ENCODE measurements around the gene RPLP2.

Gene RPLP2

DNA sequence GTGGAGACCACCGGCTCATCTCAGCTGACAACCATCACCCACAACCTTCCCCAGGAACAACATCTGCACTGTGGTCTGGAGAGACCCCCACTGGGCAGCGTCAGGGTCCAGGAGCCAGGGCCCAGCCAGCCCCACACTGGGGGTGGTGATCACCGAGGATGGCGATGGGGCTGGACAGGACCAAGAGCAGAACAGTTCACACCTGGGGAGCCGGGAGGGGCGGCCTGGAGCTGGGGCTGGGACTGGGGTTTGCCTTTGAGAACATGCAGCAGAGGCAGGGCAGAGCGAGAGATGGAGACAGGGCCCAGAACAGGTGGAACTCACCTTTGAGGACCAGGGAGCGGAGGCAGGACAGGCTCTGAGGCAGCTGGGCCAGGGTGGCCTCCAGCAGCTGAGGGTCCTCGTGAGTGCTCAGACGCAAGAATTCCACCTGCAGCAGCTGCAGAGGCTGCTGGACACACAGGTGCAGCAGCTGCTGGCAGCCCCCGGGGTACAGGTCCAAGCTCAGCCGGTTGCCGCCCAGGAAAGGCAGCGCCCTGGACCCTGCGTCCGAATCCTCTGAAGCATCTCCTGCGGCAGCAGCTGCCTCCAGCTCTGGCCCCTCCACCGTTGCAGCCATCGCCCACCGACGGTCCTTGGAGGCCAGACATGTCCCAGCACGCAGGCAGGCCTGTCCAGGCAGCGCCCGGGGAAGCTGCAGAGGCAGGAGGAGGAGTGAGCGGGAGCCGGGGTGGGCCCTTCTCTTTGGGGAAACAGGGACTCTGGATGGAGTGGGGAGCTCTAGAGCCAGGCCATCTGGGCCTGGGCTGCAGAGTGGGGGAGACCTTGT lies 5.8 kb upstream of the RPLP2 start:
- DNase-seq (ENCODE audit: low read depth in 2 of 2) = no peak

DNA sequence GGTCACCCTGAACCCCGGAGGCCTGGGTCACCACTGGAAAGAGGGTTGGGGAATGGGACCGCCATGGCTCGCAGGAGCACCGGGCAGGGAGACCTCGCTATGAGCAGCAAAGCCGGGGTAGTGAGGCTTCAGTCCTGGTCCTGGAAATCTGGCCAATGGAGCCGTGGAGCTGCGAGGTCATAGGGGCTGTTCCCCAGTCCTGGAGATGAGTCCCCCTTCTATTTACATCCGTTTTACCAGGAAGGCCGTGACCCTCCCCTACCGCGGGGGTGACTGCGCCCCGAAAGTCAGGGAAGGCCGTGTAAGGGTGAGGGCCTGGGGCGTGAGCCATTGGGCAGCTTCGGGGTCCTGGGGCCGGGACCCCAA lies 5.2 kb upstream of the RPLP2 start:
- no peak for DNase-seq (ENCODE audit: low read depth in 2 of 2)

DNA sequence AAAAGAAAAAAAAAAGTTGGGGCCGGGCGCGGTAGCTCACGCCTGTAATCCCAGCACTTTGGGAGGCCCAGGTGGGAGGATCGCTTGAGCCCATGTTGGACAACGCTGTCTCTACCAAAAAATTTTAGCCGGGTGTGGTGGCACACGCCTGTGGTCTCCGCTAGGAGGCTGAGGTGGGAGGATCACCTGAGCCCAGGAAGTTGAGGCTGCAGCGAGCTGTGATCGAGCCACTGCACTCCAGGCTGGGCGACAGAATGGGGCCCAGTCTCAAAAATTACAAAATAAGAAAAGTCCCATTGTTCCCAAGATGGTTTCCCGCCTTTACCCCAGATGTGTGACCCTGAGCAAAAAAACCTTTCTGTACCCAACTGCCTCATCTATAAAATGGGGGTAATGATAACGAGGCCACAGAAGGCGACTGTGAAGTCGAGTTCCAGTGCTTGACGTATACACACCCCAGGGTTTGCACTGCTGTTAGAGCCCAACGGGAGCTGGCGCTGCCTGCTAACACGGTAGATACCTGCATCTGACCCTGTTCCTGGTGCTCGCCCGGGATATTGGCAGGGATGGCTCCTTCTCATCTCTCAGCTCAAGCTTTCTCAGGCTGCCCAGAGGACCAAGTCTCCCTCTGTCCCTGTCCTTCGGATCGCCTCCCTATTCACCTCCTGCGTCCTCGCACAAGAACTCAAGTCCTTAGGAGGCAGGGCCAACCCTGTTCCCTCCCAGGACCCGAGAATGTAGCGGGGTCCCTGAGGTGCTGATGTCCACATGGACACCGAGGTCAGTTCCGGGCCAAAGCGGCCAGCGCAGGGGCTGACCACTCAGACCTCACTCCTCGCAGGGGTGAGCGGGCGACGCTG lies 1.1 kb upstream of the RPLP2 start:
- no peak for DNase-seq (ENCODE audit: low read depth in 2 of 2)

DNA sequence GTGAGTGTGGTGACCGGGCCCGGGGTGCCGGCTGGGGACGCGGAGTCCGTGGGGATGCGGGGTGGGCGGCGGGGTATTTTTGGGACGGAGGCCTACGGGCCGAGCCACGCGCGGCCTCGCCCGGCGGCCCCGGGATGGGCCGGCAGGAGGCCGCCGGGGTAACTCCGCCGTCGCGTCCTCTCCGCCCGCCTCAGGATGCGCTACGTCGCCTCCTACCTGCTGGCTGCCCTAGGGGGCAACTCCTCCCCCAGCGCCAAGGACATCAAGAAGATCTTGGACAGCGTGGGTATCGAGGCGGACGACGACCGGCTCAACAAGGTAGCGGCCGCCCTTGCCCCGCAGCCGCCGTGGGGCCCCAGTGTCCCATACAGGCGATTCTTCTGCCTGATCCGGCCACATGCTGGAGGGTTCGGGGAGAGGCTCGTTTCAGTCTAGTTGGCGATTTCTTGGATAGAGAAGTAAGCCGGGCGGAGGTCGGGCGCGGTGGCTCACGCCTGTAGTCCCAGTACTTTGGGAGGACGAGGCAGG lies 337 bp downstream of the RPLP2 start:
- DNase-seq (ENCODE audit: low read depth in 2 of 2) = no peak

DNA sequence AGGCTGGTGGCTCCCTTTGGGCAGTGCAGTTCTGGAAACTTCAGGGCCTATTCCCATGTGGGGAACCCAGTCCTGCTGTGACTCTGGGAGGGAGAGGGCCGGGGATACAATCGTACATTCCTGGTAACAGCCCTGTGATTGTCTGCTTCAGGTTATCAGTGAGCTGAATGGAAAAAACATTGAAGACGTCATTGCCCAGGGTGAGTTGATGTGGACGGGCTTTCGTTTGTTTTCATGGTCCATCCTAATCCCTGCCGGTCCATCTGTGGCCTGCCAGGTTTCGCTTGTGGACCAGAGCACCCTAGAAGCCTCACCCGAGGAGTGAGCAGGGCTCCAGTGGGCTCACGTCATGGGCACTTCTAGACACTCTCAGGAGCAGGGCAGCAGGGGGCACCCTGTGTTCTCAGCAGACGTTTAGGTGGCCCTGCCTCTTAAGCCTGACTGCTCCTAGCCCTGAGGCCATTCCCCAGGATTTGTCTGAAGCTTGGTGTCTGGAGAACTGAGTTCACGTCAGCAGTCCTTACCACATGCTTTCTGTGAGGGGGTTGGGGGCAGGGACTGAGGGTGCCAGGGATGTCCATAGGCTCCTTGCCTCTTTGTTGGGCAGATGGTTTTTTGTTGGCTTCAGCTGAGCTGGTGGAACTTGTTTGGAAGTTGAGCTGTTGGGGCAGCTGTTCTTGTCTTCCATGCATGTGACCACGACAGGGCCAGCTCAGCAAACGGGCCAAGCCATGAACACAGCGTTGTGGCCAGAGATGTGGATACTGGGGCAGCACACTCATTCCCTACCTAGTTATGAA lies 1.9 kb downstream of the RPLP2 start:
- no peak for DNase-seq (ENCODE audit: low read depth in 2 of 2)

DNA sequence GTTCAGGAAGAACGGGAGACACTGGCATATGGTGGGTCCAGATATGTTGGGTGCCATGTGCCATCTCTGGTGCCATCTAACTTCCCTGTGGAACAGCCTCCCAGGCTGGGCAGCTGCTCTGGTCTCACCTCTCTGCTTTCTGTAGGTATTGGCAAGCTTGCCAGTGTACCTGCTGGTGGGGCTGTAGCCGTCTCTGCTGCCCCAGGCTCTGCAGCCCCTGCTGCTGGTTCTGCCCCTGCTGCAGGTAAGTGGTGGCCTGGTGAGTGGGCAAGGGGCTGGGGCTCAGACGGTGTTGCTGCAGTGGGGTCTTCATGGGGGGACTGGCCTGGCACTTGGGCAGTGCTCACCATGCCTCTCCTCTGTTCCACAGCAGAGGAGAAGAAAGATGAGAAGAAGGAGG lies 2.6 kb downstream of the RPLP2 start:
- DNase-seq (ENCODE audit: low read depth in 2 of 2) = no peak

DNA sequence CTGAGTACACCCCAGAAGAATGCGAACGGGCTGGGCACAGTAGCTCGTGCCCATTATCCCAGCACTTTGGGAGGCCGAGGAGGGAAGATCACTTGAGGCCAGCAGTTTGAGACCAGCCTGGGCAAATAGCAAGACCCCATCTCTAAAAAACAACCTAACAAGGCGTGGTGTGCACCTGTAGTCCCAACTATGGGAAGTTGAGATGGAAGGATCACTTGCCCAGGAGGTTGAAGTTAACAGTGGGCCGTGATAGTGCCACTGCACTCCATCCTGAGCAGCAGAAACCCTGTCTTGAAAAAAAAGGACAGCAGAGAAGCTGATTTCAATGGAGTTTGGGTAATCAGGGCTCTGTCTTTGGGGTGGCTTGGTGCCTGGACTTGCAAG lies 3.3 kb downstream of the RPLP2 start:
- DNase-seq (ENCODE audit: low read depth in 2 of 2) = no peak

DNA sequence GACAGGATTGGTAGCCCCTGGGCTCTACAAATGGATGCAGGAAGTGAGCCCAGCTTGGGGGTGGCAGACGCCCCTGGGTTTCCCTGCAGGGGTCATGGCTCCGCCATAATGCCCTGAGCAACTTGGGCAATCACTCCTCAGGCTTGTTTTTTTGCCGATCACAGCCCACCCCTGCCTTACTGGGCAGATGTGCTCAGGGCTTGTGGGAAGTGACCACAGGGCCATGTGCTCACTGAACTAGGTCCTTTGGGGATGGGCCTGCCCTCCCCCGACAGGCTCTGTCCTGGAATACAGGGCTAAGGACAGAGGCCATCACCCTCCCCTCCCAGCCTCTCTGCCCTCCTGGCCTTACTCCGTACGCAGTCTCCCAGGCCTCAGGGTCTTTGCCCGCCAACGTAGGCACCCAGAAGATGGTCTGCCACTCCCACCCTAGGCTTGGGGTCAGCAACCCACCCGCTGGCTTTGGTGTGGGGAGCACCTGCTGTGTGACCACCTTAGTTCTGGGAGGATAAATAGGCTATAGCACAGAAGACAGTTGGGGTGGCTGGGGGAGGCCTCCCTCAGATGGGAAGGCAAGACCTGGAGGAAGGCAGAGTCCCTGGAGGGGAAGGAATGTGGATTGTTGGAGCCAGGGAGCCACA lies 3.8 kb downstream of the RPLP2 start:
- no peak for DNase-seq (ENCODE audit: low read depth in 2 of 2)

DNA sequence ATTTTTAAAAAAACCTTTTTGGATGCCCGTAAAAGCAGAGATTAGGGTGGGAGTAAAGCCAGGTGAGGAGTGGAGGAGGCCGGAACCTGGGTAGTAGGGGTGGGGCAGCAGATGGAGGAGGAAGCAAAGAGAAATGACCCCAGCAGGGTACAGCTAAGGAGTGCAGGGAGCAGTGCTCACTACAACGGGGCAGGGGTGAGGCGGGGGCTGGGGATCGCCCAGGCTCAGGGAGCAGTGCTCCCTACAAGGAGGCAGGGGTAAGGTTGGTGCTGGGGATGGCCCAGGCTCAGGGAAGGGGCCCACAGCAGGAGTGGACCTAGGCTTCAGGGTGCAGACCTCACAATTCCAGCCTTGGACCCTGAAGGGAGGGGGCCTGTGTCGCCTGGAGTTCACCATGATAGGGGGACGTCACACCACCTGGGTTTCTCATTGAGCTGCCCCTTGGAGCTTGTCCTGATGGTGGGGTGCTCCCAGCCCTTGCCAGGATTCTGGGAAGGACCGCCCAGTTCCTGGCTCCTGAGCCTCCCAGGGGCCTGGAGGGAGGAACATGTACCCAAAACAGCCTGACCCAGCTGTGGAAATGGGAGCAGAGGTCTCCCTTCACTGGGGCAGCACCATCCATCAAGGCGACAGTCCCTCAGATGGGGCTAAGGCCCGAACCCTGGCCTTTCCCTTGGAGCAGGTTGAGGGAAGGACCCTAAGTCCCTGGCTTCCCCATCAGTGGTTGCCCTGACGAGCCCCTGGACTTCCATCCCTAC lies 6.1 kb downstream of the RPLP2 start:
- DNase-seq (ENCODE audit: low read depth in 2 of 2) = no peak

DNA sequence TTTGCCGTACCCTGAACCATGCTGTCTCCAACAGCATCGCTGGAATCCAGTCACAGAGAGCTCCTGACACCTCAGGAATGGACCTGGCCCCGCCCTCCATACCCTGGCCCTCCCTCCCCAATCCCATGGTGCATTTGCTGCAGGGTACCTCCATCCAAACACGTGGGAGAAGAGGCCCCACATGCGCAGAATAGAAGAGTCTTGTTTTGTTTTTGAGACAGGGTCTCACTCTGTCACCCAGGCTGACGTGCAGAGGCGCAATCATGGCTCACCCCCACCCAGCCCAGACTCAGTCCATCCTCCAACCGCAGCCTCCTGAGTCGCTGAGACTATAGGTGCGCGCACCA lies 6.6 kb downstream of the RPLP2 start:
- no peak for DNase-seq (ENCODE audit: low read depth in 2 of 2)

DNA sequence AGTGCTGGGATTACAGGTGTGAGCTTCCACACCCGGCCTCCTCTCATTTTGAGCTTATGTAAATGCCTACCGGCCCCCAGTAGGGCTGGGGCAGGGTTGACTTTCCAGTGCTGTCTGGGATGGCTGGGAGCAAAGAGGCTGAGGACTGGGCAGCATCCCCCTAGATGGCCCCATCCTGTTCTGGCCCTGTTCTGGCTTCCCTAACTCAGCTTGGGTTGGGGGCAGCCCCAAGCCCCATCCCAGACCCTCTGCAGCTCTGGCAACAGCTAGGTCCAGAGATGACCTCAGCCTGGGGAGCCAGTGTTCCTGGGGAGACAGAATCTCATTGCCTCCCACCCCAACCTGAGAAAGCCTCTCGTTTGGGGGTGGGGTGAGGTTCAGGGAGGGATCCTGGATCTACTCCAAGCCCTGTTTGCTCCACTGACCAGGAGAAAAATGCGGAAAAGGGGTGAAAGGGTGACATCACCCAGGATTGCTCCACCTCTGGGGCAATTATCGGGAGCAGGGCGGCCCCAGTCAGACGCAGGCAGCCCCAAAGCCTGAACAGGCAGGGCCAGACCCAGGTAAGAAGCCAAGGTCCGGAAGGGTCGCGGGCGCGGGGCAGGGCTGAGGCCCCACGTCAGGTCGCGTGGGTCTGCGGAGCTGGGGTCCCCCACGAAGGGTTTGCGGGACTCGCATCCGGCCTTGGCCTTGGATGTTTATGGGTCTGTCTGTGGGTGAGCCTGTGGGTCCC lies 8.8 kb downstream of the RPLP2 start, which contains the start of gene PNPLA2:
TSS of gene PNPLA2 (plus strand) at position 519 of the 733 bp plus-strand sequence. CDS start 805 bp downstream, outside the sequence.
- no peak for DNase-seq (ENCODE audit: low read depth in 2 of 2)

DNA sequence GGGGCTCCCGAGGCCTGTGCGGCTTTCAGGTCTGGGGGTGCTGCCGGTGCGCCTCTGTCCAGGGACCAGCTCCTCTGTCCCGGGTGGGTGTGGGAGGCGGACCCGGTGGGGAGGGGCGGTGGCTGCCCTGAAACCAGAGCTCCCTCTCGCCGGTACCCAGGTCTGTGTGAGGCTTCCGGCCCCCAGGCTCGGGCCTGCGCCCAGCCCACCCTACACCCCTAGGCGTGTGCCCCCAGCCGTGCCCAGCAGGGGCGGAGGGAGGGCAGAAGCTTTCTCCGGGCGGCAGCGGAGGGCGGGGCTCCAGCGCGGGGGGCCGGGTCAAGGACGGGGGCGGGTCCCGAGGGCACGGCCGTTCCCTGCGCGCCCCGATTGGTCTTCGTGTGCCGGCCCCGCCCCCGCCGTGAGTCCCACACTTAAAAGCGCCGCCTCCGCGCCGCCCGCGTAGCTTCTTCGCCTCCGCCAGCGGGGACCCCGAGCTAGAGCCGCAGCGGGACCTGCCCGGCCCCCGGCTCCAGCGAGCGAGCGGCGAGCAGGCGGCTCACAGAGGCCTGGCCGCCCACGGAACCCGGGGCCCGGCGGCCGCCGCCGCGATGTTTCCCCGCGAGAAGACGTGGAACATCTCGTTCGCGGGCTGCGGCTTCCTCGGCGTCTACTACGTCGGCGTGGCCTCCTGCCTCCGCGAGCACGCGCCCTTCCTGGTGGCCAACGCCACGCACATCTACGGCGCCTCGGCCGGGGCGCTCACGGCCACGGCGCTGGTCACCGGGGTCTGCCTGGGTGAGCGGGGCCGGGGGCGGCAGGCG lies 9.6 kb downstream of the RPLP2 start:
- DNase-seq (ENCODE audit: low read depth in 2 of 2) = peak; percentile 84 to 87

DNA sequence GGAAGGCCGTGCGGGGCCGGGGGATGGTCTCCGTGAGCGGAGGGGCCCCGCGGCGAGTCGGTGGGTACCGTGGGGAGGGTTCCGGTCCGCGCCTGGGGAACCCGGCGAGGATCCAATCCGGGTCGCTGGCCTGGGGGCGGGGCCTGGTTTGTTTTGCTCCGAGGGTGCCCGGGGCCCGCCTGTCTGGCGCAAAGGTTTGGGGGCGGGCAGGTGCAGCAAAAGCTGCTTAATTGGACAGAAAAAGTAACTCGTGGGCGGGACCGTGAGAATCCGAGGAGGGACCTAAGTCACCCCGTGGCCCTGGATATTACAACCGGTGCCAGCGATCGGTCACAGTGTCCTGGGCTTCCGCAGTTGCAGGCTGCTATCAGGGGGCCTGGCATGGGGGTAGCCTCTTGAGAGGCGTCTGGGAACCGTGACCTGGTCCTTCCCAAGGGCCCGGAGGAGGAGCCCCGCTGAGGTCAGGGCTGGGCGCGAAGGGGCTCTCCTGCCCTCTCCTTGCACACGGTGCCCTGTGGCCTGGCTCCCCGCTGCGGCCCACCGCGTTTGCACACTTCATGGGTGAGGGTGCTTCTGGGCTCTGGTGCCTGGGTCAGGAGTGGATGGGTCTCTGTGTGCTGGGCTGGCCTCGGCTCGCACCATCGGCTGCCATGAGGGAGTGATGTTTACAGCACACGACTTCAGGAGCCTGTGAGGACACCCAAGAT lies 10.3 kb downstream of the RPLP2 start:
- peak; percentile 88 to 91 for DNase-seq (ENCODE audit: low read depth in 2 of 2)

DNA sequence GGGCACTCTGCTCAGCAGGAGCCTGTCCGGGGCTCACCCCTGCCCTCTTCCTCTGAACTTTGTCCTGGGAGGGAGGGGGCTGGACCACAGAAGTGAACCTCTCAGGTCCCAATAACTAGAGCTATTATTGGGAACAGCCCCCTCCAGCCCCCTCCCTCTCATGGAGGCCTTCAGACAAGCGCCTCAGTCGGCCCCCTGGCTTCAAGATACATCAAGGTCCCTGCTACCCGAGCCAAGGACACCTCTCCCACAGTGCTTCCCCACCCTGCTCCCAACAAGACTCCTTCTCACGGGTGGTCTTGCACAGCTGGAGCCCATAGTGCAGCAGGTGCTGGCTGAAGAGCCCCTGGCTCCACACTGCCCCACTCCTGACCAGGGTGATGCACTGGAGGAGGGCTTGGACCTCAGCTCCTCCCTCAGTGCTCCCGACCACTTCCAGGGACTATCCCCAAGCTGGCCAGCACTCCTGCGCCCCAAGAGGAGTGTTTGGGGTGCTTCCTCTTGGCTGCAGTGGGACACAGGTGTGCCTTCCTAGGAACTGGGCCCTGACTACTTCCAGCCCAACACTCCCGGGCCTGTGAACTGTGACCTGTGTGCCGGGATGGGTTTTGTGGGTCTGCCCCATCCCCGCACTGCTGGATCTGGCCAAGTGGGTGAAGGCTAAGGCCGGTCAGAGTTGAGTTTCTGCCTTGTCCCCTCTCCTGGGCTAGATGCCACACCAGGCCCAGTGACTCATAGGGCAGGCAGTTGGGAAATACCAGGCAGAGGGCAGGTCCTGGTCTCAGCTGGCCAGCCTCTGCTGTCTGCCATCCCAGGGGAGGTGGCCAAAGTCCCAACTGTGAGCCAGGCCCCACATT lies 11.1 kb downstream of the RPLP2 start:
- no peak for DNase-seq (ENCODE audit: low read depth in 2 of 2)

DNA sequence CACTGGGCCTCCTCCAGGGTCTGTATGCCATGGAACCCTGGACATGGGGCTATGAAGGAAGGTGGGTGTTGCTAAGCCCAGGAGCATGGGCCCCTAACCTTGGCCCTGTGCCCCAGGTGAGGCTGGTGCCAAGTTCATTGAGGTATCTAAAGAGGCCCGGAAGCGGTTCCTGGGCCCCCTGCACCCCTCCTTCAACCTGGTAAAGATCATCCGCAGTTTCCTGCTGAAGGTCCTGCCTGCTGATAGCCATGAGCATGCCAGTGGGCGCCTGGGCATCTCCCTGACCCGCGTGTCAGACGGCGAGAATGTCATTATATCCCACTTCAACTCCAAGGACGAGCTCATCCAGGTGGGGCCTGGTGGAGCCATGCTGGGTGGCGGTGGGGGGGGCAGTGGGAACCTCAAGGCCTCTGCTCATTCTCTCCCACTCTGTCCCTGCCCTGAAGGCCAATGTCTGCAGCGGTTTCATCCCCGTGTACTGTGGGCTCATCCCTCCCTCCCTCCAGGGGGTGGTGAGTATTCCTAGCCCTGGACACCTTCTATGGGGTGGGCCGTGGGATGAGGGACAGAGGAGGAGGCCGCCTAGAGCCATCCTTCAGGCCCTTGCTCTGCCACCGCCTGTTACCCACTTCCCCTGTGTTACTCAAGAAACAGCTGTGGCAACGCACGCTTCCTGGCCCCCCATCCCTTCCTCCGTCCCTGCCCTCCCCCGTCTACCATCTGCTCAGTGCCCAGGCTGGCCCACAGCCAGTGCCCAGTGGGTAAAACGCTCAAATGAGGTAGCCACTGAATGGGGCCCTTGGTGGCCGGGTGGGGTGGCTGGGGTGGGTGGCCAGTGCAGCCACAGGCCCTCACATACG lies 12.0 kb downstream of the RPLP2 start:
- no peak for DNase-seq (ENCODE audit: low read depth in 2 of 2)

DNA sequence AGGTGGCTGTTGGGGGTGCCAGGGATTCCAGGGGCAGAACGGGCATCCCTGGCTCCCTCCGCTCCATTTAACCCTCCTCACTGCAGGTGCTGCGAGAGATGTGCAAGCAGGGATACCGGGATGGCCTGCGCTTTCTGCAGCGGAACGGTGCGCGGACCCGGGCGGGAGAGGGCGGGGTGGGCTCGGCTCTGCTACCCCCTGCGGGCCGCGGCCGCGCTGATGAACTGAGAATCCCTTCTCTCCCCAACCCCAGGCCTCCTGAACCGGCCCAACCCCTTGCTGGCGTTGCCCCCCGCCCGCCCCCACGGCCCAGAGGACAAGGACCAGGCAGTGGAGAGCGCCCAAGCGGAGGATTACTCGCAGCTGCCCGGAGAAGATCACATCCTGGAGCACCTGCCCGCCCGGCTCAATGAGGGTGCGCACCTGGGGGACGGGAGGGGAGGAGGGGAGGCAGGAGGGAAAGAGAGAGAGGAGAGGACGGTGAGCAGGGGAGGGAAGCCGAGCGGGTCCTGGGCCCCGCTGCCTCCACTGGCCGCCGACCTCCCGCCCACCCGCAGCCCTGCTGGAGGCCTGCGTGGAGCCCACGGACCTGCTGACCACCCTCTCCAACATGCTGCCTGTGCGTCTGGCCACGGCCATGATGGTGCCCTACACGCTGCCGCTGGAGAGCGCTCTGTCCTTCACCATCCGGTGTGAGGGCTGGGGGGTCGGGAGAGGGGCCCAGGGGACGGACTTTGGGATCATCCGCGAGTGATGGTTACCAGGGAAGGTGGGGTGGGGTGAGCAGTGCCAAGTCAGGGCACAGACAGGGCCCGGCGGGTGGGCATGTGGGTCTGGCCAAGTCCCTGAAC lies 13.9 kb downstream of the RPLP2 start:
- no peak for DNase-seq (ENCODE audit: low read depth in 2 of 2)
